HepG2 (cell line): ENCODE data around the gene CD151. TPM values are rescaled to one million over a fixed set of nuclear protein-coding genes. Genes with fewer than 3 reads are reported as not detected.

Source experiments
- ARHGAP35 ChIP-seq: sonication (generic); formaldehyde crosslinking; IDR thresholded peaks from 2 replicates; pipeline ENCODE4 v1.9.0; 2022; ENCODE audit warnings: mild to moderate bottlenecking, inconsistent platforms, moderate library complexity, missing genetic modification reagents, borderline replicate concordance
- ASH2L ChIP-seq: fragments of 300-600, 200-600 bp; sonication (generic); IDR thresholded peaks from 2 replicates; pipeline ENCODE4 v1.7.0; 2017; ENCODE audit warnings: low read depth, mild to moderate bottlenecking, moderate library complexity, mixed read lengths, low read length; ENCODE audit not compliant: insufficient read length
- DNMT3B ChIP-seq: conservative IDR thresholded peaks from 2 replicates; pipeline ENCODE4 v1.6.1; 2016; ENCODE audit warnings: missing biosample characterization, control low read depth
- HMGA1 ChIP-seq: sonication (generic); formaldehyde crosslinking; conservative IDR thresholded peaks from 2 replicates; pipeline ENCODE4 v1.4.0; 2020; ENCODE audit warnings: missing genetic modification reagents
- KDM2A ChIP-seq: sonication (generic); formaldehyde crosslinking; IDR thresholded peaks from 2 replicates; pipeline ENCODE4 v1.4.0; 2020; ENCODE audit warnings: low read depth, missing genetic modification reagents, borderline replicate concordance
- MXD4 ChIP-seq: IDR thresholded peaks from 2 replicates; pipeline ENCODE4 v1.6.1; 2016; ENCODE audit warnings: mild to moderate bottlenecking, missing biosample characterization, missing genetic modification reagents
- NKX3-1 ChIP-seq: sonication (generic); formaldehyde crosslinking; IDR thresholded peaks from 2 replicates; pipeline ENCODE4 v1.5.0; 2020; ENCODE audit warnings: missing genetic modification reagents
- PCBP1 ChIP-seq: fragments of 200-400 bp; formaldehyde crosslinking; IDR thresholded peaks from 2 replicates; pipeline ENCODE4 v1.6.1; 2017; ENCODE audit warnings: mild to moderate bottlenecking, low read depth, low read length, borderline replicate concordance
- RBM22 ChIP-seq: fragments of 200-400 bp; formaldehyde crosslinking; optimal IDR thresholded peaks from 2 replicates; pipeline ENCODE3; 2017; ENCODE audit warnings: mild to moderate bottlenecking, low read length, moderate library complexity
- RFXANK ChIP-seq: IDR thresholded peaks from 2 replicates; pipeline ENCODE4 v1.6.1; 2016
- SALL1 ChIP-seq: sonication (generic); formaldehyde crosslinking; IDR thresholded peaks from 2 replicates; pipeline ENCODE4 v1.8.0; 2022; ENCODE audit warnings: mild to moderate bottlenecking, missing genetic modification reagents
- SAP130 ChIP-seq: IDR thresholded peaks from 2 replicates; pipeline ENCODE4 v1.6.1; 2016; ENCODE audit warnings: low read depth
- SIX1 ChIP-seq: sonication (generic); formaldehyde crosslinking; IDR thresholded peaks from 2 replicates; pipeline ENCODE4 v1.4.0; 2020; ENCODE audit warnings: missing genetic modification reagents, borderline replicate concordance
- TGIF2 ChIP-seq: IDR thresholded peaks from 2 replicates; pipeline ENCODE4 v1.6.1; 2016; ENCODE audit warnings: control low read depth, missing compliant biosample characterization
- ZFP37 ChIP-seq: sonication (generic); formaldehyde crosslinking; IDR thresholded peaks from 2 replicates; pipeline ENCODE4 v1.4.0; 2020; ENCODE audit warnings: missing genetic modification reagents, borderline replicate concordance
- ZNF138 ChIP-seq: sonication (generic); formaldehyde crosslinking; IDR thresholded peaks from 2 replicates; pipeline ENCODE4 v1.5.0; 2020; ENCODE audit warnings: mild to moderate bottlenecking, low read depth, missing genetic modification reagents
- ZNF34 ChIP-seq: sonication (generic); formaldehyde crosslinking; IDR thresholded peaks from 2 replicates; pipeline ENCODE4 v1.4.0; 2020; ENCODE audit warnings: mild to moderate bottlenecking, missing genetic modification reagents, borderline replicate concordance
- ZNF547 ChIP-seq: sonication (generic); formaldehyde crosslinking; IDR thresholded peaks from 2 replicates; pipeline ENCODE4 v1.5.1; 2020; ENCODE audit warnings: mild to moderate bottlenecking, missing genetic modification reagents
- ZNF672 ChIP-seq: sonication (generic); formaldehyde crosslinking; IDR thresholded peaks from 2 replicates; pipeline ENCODE4 v1.8.1; 2022; ENCODE audit warnings: missing genetic modification reagents
- ZNF709 ChIP-seq: sonication (generic); formaldehyde crosslinking; IDR thresholded peaks from 2 replicates; pipeline ENCODE4 v1.5.0; 2020; ENCODE audit warnings: mild to moderate bottlenecking, missing genetic modification reagents
- ZNF766 ChIP-seq: sonication (generic); formaldehyde crosslinking; IDR thresholded peaks from 2 replicates; pipeline ENCODE4 v1.5.0; 2020; ENCODE audit warnings: missing genetic modification reagents, borderline replicate concordance
- polyA plus RNA-seq, 8 experiments: library from polyadenylated mRNA; depleted of rRNA in 3 of 8; stranded (reverse) in 7 of 8; unstranded in 1 of 8; fragments of >200 nt; fragmentation: Illumina TruSeq in 4 of 8; extraction: Trizol in 4 of 8; gene quantifications; 2 replicates each; pipeline versions ENCODE4 v1.2.1 to v1.2.3, GENCODE V29; 2011 to 2016; ENCODE audit warnings: low read depth in 4 of 8, missing spikeins in 1 of 8, mixed read lengths in 1 of 8; ENCODE audit not compliant: insufficient read depth in 1 of 8
- total RNA-seq, 5 experiments: library from RNA; depleted of rRNA; stranded (reverse); fragments of >200 nt; fragmentation: Illumina TruSeq; extraction: Trizol; gene quantifications; 2 replicates each; pipeline ENCODE4 v1.2.3, GENCODE V29; 2016; ENCODE audit warnings: low read depth in 1 of 5
- TF ChIP-seq, protein P1 (sequence below): sonication (generic); formaldehyde crosslinking; IDR thresholded peaks from 2 replicates; pipeline ENCODE4 v1.4.0; 2020; ENCODE audit warnings: missing genetic modification reagents
- TF ChIP-seq, protein P2 (sequence below): sonication (generic); formaldehyde crosslinking; conservative IDR thresholded peaks from 2 replicates; pipeline ENCODE4 v1.8.1; 2023; ENCODE audit warnings: missing genetic modification reagents
- TF ChIP-seq, protein P3 (sequence below): sonication (generic); formaldehyde crosslinking; IDR thresholded peaks from 2 replicates; pipeline ENCODE4 v1.4.0; 2020; ENCODE audit warnings: mild to moderate bottlenecking, missing genetic modification reagents
- TF ChIP-seq, protein P4 (sequence below): sonication (generic); formaldehyde crosslinking; IDR thresholded peaks from 2 replicates; pipeline ENCODE4 v1.5.0; 2020; ENCODE audit warnings: missing genetic modification reagents

CD151 gene
- total and polyA plus RNA-seq, 2 of the 13 experiments (the other 11 are each of a cell fraction or from before 2014, with no cell fraction given): 125 to 197 TPM

DNA sequence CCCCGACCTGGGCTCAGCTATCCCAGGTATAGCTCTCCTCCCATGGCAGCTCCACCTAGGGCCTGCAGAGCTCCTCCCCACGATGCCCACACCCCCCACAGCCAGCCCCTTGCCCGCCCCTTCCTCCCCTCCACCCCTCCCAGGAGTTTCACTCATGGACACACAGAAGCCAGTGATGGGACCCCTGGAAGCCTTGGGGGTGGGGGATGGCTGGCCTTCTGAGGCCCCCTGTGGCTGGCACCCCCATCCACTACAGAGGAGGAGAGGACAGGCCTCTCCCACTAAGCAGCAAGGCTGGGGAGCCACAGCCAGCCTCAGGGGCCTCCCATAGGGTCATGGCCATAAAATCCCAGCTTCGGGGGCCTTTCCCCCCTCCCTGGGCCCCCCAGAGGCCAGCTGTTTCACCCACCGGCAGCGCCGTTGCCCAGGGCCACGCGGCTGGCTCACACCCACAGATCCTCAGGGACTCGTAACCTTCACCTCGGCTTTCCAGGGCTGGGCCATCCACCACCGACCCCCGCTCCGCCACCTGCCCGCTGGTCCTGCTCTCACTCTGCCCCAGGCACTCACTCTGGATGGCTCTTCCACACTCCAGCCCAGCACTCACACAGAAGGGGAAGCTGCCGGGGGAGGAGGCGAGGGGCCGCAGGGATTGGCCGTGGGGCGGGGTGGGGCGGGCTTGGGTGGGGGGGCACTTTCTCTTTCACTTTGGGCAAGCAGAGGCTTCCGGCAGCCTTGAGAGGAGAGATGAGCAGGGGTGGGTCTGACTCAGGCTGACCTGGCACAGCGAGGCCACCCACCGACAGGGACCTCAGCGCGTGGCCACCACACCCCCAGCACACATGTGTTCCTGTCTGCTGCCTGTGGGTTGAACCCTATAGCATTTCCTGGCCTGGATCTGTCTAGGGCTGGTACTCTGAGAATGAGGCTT is 36.9 kb upstream of the CD151 start (continued):
- TF ChIP-seq, protein P1, sequence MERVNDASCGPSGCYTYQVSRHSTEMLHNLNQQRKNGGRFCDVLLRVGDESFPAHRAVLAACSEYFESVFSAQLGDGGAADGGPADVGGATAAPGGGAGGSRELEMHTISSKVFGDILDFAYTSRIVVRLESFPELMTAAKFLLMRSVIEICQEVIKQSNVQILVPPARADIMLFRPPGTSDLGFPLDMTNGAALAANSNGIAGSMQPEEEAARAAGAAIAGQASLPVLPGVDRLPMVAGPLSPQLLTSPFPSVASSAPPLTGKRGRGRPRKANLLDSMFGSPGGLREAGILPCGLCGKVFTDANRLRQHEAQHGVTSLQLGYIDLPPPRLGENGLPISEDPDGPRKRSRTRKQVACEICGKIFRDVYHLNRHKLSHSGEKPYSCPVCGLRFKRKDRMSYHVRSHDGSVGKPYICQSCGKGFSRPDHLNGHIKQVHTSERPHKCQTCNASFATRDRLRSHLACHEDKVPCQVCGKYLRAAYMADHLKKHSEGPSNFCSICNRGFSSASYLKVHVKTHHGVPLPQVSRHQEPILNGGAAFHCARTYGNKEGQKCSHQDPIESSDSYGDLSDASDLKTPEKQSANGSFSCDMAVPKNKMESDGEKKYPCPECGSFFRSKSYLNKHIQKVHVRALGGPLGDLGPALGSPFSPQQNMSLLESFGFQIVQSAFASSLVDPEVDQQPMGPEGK (CRISPR knock-in tag): peak; percentile 17; the same call in 1 of the 2 replicates
- no peak for TF ChIP-seq HMGA1 (CRISPR knock-in tag)
- TF ChIP-seq MXD4 (CRISPR knock-in tag): peak; percentile 56; the same call in 1 of the 2 replicates
- no peak for TF ChIP-seq ZNF672 (CRISPR knock-in tag)
- TF ChIP-seq ZNF709 (CRISPR knock-in tag): no peak
- TF ChIP-seq ASH2L: peak; percentile 23
- TF ChIP-seq KDM2A (CRISPR knock-in tag): no peak
- TF ChIP-seq PCBP1: no peak
- no peak for TF ChIP-seq ZNF34
- TF ChIP-seq, protein P2, sequence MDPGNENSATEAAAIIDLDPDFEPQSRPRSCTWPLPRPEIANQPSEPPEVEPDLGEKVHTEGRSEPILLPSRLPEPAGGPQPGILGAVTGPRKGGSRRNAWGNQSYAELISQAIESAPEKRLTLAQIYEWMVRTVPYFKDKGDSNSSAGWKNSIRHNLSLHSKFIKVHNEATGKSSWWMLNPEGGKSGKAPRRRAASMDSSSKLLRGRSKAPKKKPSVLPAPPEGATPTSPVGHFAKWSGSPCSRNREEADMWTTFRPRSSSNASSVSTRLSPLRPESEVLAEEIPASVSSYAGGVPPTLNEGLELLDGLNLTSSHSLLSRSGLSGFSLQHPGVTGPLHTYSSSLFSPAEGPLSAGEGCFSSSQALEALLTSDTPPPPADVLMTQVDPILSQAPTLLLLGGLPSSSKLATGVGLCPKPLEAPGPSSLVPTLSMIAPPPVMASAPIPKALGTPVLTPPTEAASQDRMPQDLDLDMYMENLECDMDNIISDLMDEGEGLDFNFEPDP (CRISPR knock-in tag): no peak
- peak; percentile 89 for TF ChIP-seq SAP130 (CRISPR knock-in tag)
- no peak for TF ChIP-seq RBM22
- no peak for TF ChIP-seq ZNF766 (CRISPR knock-in tag)
- TF ChIP-seq NKX3-1 (CRISPR knock-in tag): no peak
- TF ChIP-seq TGIF2 (CRISPR knock-in tag): peak; percentile 66; the same call in 1 of the 2 replicates
- TF ChIP-seq ZNF547 (CRISPR knock-in tag): no peak
- TF ChIP-seq, protein P3, sequence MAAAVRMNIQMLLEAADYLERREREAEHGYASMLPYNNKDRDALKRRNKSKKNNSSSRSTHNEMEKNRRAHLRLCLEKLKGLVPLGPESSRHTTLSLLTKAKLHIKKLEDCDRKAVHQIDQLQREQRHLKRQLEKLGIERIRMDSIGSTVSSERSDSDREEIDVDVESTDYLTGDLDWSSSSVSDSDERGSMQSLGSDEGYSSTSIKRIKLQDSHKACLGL (CRISPR knock-in tag): peak; percentile 78; the same call in 1 of the 2 replicates
- no peak for TF ChIP-seq ZFP37 (CRISPR knock-in tag)
- TF ChIP-seq SIX1 (CRISPR knock-in tag): no peak
- TF ChIP-seq ZNF138 (CRISPR knock-in tag): peak; percentile 38; the same call in 1 of the 2 replicates
- TF ChIP-seq, protein P4, sequence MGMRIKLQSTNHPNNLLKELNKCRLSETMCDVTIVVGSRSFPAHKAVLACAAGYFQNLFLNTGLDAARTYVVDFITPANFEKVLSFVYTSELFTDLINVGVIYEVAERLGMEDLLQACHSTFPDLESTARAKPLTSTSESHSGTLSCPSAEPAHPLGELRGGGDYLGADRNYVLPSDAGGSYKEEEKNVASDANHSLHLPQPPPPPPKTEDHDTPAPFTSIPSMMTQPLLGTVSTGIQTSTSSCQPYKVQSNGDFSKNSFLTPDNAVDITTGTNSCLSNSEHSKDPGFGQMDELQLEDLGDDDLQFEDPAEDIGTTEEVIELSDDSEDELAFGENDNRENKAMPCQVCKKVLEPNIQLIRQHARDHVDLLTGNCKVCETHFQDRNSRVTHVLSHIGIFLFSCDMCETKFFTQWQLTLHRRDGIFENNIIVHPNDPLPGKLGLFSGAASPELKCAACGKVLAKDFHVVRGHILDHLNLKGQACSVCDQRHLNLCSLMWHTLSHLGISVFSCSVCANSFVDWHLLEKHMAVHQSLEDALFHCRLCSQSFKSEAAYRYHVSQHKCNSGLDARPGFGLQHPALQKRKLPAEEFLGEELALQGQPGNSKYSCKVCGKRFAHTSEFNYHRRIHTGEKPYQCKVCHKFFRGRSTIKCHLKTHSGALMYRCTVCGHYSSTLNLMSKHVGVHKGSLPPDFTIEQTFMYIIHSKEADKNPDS (CRISPR knock-in tag): no peak
- no peak for TF ChIP-seq RFXANK (CRISPR knock-in tag)
- no peak for TF ChIP-seq ARHGAP35 (CRISPR knock-in tag)
- no peak for TF ChIP-seq DNMT3B (CRISPR knock-in tag)
- TF ChIP-seq SALL1 (CRISPR knock-in tag): 0 out of 2 replicates have a peak, but pooled peaks have one; percentile 2
